H1 (cell line): ENCODE results near the gene ZNF672. TPM values are rescaled to one million over a fixed set of nuclear protein-coding genes. Genes with fewer than 3 reads are reported as not detected.

Source experiments
- CTCF ChIA-PET: fragments of 300-600 bp; sonication (Branson Sonifier 250); formaldehyde crosslinking; loops from one replicate; lab custom pipeline; 2021; ENCODE audit not compliant: partially characterized antibody; lab: Charles Lee
- POLR2A ChIA-PET: fragments of 300-600 bp; sonication (Branson Sonifier 250); formaldehyde crosslinking; loops from one replicate; lab custom pipeline; 2021; ENCODE audit warnings: inconsistent platforms; ENCODE audit not compliant: partially characterized antibody; lab: Charles Lee
- DNase-seq, 2 experiments: peaks; one replicate each; pipeline versions ENCODE4 v3.0.0 to v3.0.0-alpha.2; 2010 to 2022; ENCODE audit warnings: low spot score in 2 of 2, low read depth in 1 of 2, mixed read lengths in 1 of 2
- FAIRE-seq: peaks from 2 replicates; lab custom pipeline; 2011; peaks lifted over from hg19 to GRCh38; lab: Jason Lieb, UNC
- H2AFZ ChIP-seq: 2 replicates; pipeline ENCODE4 v1.8.1; 2012; ENCODE audit warnings: low read length, inconsistent platforms
- H2AK5ac ChIP-seq: 2 replicates; pipeline ENCODE4 v1.6.1; 2013; ENCODE audit warnings: low read depth, low read length
- H2BK120ac ChIP-seq: replicated peaks from 2 replicates; pipeline ENCODE3; 2013; ENCODE audit warnings: low read depth, low read length, inconsistent platforms
- H2BK12ac ChIP-seq: 2 replicates; pipeline ENCODE4 v1.6.1; 2013; ENCODE audit warnings: low read depth, low read length
- H2BK15ac ChIP-seq: 2 replicates; pipeline ENCODE4 v1.6.1; 2013; ENCODE audit warnings: low read length
- H2BK20ac ChIP-seq: 2 replicates; pipeline ENCODE4 v1.6.1; 2013; ENCODE audit warnings: low read length
- H2BK5ac ChIP-seq: 2 replicates; pipeline ENCODE4 v1.6.1; 2013; ENCODE audit warnings: low read depth, low read length
- H3K14ac ChIP-seq: 2 replicates; pipeline ENCODE4 v1.6.1; 2013; ENCODE audit warnings: inconsistent platforms; ENCODE audit not compliant: insufficient read length
- H3K18ac ChIP-seq: 2 replicates; pipeline ENCODE4 v1.6.1; 2013; ENCODE audit warnings: low read length; ENCODE audit errors: extremely low read depth
- H3K23ac ChIP-seq: 2 replicates; pipeline ENCODE4 v1.6.1; 2013; ENCODE audit warnings: inconsistent platforms; ENCODE audit not compliant: insufficient read length
- H3K23me2 ChIP-seq: 2 replicates; pipeline ENCODE4 v1.6.1; 2013; ENCODE audit warnings: low read depth, low read length
- H3K27ac ChIP-seq: 2 replicates; pipeline ENCODE4 v1.6.1; 2011; ENCODE audit warnings: low read depth, low read length, inconsistent platforms
- H3K27me3 ChIP-seq, 4 experiments: replicated peaks in 1 of 4; 1 replicate in 1 of 4; 2 replicates in 3 of 4; pipeline versions ENCODE4 v1.6.1 to v1.8.1; 2011 to 2013; ENCODE audit warnings: low read length in 3 of 4, mild to moderate bottlenecking in 3 of 4, inconsistent platforms in 2 of 4, mixed read lengths in 2 of 4, moderate library complexity in 1 of 4; ENCODE audit not compliant: control insufficient read depth in 3 of 4, insufficient read depth in 3 of 4; ENCODE audit errors: extremely low read depth in 1 of 4
- H3K36me3 ChIP-seq, 4 experiments: 2 replicates each; pipeline versions ENCODE4 v1.6.1 to v1.8.1; 2011 to 2013; ENCODE audit warnings: mild to moderate bottlenecking in 4 of 4, low read length in 3 of 4, moderate library complexity in 2 of 4, control low read depth in 1 of 4, inconsistent platforms in 1 of 4; ENCODE audit not compliant: insufficient read depth in 4 of 4, control insufficient read depth in 2 of 4
- H3K4ac ChIP-seq: replicated peaks from 2 replicates; pipeline ENCODE3; 2013; ENCODE audit warnings: low read length, low read depth, mixed read lengths, inconsistent platforms; ENCODE audit not compliant: insufficient read length
- H3K4me1 ChIP-seq, 4 experiments: replicated peaks in 1 of 4; 1 replicate in 1 of 4; 2 replicates in 3 of 4; pipeline versions ENCODE4 v1.6.1 to v1.8.1; 2011 to 2013; ENCODE audit warnings: low read length in 3 of 4, inconsistent platforms in 2 of 4, mixed read lengths in 1 of 4; ENCODE audit not compliant: insufficient read depth in 4 of 4, control insufficient read depth in 3 of 4
- H3K4me2 ChIP-seq, 2 experiments: 2 replicates each; pipeline versions ENCODE4 v1.6.1 to v1.8.1; 2011 to 2013; ENCODE audit warnings: low read depth in 2 of 2, low read length in 2 of 2, control low read depth in 1 of 2, inconsistent platforms in 1 of 2, mild to moderate bottlenecking in 1 of 2; ENCODE audit not compliant: insufficient read depth in 1 of 2
- H3K4me3 ChIP-seq, 4 experiments: fragments of 200-600, 300-600 bp in 1 of 4; sonication (generic), shearing (Covaris generic), sonication (Bioruptor Twin) in 1 of 4; 2 replicates each; pipeline versions ENCODE4 v1.5.1 to v1.8.1; 2011 to 2016; ENCODE audit warnings: low read length in 4 of 4, low read depth in 3 of 4, control low read depth in 2 of 4, inconsistent platforms in 2 of 4, mild to moderate bottlenecking in 2 of 4, mixed read lengths in 1 of 4, moderate library complexity in 1 of 4; ENCODE audit not compliant: insufficient read depth in 2 of 4; ENCODE audit errors: extremely low read depth in 1 of 4
- H3K56ac ChIP-seq: replicated peaks from 2 replicates; pipeline ENCODE3; 2013; ENCODE audit warnings: low read depth, mild to moderate bottlenecking, mixed read lengths, low read length, inconsistent platforms; ENCODE audit not compliant: insufficient read length
- H3K79me1 ChIP-seq: 2 replicates; pipeline ENCODE4 v1.6.1; 2013; ENCODE audit warnings: low read depth, low read length, control low read depth
- H3K79me2 ChIP-seq, 2 experiments: 2 replicates each; pipeline versions ENCODE4 v1.6.1 to v1.8.1; 2012 to 2013; ENCODE audit warnings: low read length in 2 of 2, mild to moderate bottlenecking in 2 of 2, inconsistent platforms in 1 of 2; ENCODE audit not compliant: insufficient read depth in 2 of 2, control insufficient read depth in 1 of 2
- H3K9ac ChIP-seq, 4 experiments: replicated peaks in 1 of 4; 1 replicate in 1 of 4; 2 replicates in 3 of 4; pipeline versions ENCODE4 v1.6.1 to v1.8.1; 2011 to 2013; ENCODE audit warnings: low read depth in 3 of 4, low read length in 3 of 4, control low read depth in 2 of 4, mild to moderate bottlenecking in 2 of 4, moderate library complexity in 2 of 4, inconsistent platforms in 1 of 4; ENCODE audit errors: extremely low read depth in 1 of 4
- H3K9me3 ChIP-seq, 2 experiments: 2 replicates each; pipeline versions ENCODE4 v1.6.1 to v1.8.1; 2012 to 2013; ENCODE audit warnings: mild to moderate bottlenecking in 2 of 2, moderate library complexity in 2 of 2, control low read depth in 1 of 2, inconsistent platforms in 1 of 2, low read depth in 1 of 2, low read length in 1 of 2, mixed read lengths in 1 of 2; ENCODE audit not compliant: insufficient read depth in 2 of 2
- H4K20me1 ChIP-seq, 2 experiments: replicated peaks in 1 of 2; 2 replicates each; pipeline versions ENCODE3 to v1.8.1; 2011 to 2013; ENCODE audit warnings: inconsistent platforms in 2 of 2, low read length in 2 of 2, mild to moderate bottlenecking in 1 of 2; ENCODE audit not compliant: insufficient read depth in 2 of 2, control insufficient read depth in 1 of 2
- H4K5ac ChIP-seq: 2 replicates; pipeline ENCODE4 v1.6.1; 2013; ENCODE audit warnings: low read length, low read depth, mixed read lengths, inconsistent platforms; ENCODE audit not compliant: insufficient read length
- H4K8ac ChIP-seq: 2 replicates; pipeline ENCODE4 v1.8.0; 2013; ENCODE audit warnings: mild to moderate bottlenecking, moderate library complexity, low read length, inconsistent platforms; ENCODE audit not compliant: insufficient read depth; ENCODE audit errors: extremely low read depth
- H4K91ac ChIP-seq: replicated peaks from 2 replicates; pipeline ENCODE3; 2013; ENCODE audit warnings: low read length, mixed read lengths, inconsistent platforms; ENCODE audit not compliant: insufficient read length
- EZH2 ChIP-seq: fragments of 200-600 bp; sonication (generic); IDR thresholded peaks from 2 replicates; pipeline ENCODE4 v1.7.1; 2012; ENCODE audit warnings: low read depth, mild to moderate bottlenecking, moderate library complexity, low read length, inconsistent platforms; ENCODE audit not compliant: severe bottlenecking
- KDM4A ChIP-seq: IDR thresholded peaks from one replicate; pipeline ENCODE4 v1.7.1; 2012; ENCODE audit warnings: low read depth, mild to moderate bottlenecking, moderate library complexity, low read length, inconsistent platforms; ENCODE audit not compliant: severe bottlenecking
- MAFK ChIP-seq: IDR thresholded peaks from 2 replicates; pipeline ENCODE4 v1.6.1; 2012; ENCODE audit warnings: low read depth, mild to moderate bottlenecking, improper control_type of control experiment, low read length
- NRF1 ChIP-seq: IDR thresholded peaks from 2 replicates; pipeline ENCODE4 v1.6.1; 2011; ENCODE audit warnings: mild to moderate bottlenecking, low read depth, low read length, improper control_type of control experiment
- RXRA ChIP-seq: IDR thresholded peaks from 2 replicates; pipeline ENCODE4 v1.6.1; 2011; ENCODE audit warnings: low read depth, mild to moderate bottlenecking, low read length, moderate library complexity; ENCODE audit not compliant: insufficient read depth
- WGBS, 2 experiments: shearing (Covaris generic) in 1 of 2; methylation state at CpG; one replicate each; pipeline versions ENCODE4 v1.1.6 to v1.1.7; 2013 to 2015; ENCODE audit warnings: low lambda C conversion rate in 2 of 2, mixed read lengths in 2 of 2, inconsistent platforms in 1 of 2, low coverage in 1 of 2, missing lambda C conversion rate in 1 of 2; ENCODE audit not compliant: insufficient replicate concordance in 2 of 2, insufficient coverage in 1 of 2, insufficient read length in 1 of 2; ENCODE audit errors: extremely low coverage in 1 of 2, missing lambda C conversion rate in 1 of 2; 5-methylcytosine and 5-hydroxymethylcytosine counted together
- polyA plus RNA-seq, 7 experiments: library from polyadenylated mRNA; depleted of rRNA in 3 of 7; stranded (reverse) in 5 of 7; unstranded in 2 of 7; fragments of >200 nt in 5 of 7; fragments of 200-250 nt in 2 of 7; gene quantifications; 1 replicate in 5 of 7; 2 replicates in 1 of 7; 4 replicates in 1 of 7; pipeline versions ENCODE4 v1.2.1 to v1.2.3, GENCODE V29; 2011 to 2013; ENCODE audit warnings: missing spikeins in 2 of 7, mixed read lengths in 2 of 7
- total RNA-seq: library from RNA; stranded (reverse); fragmentation: NEBNext Ultra II Directional; extraction: Animal tissue kit (Norgen Biotek cat#: 25700); gene quantifications from 2 replicates; pipeline ENCODE4 v1.2.1, GENCODE V29; 2021

The ZNF672 gene
- total and polyA plus RNA-seq, 2 of the 8 experiments (the other 6 are each of a cell fraction or from before 2014, with no cell fraction given), result 30.7 to 40.4 TPM

- Histone ChIP-seq H2BK20ac (no peak overlapping the region), H3K56ac (no peak overlapping the region), H3K36me3 (peaks cover 13 to 27% (median 23%) of the 10 kb centered on the region in 4 experiments), H4K20me1 (peaks cover 0 to 4% of the 10 kb centered on the region in 2 experiments), H2BK15ac (no peak overlapping the region), H3K14ac (no peak overlapping the region), H3K23me2 (no peaks in the 10 kb centered on the region), H3K4me3 (no peak overlapping the region), H2BK120ac (no peak overlapping the region), H4K5ac (no peak overlapping the region), H4K8ac (no peak overlapping the region), H3K4me1 (peaks cover 0 to 5% (median 2%) of the 10 kb centered on the region in 4 experiments; a peak in 4 of 7 replicates), H3K27me3 (no peaks in the 10 kb centered on the region), H2AK5ac (no peak overlapping the region), H2BK5ac (no peak overlapping the region), H2AFZ (no peak overlapping the region), H3K23ac (no peak overlapping the region), H3K79me2 (peaks cover 0 to 10% of the 10 kb centered on the region in 2 experiments; a peak in 2 of 4 replicates), H4K91ac (no peak overlapping the region), H3K18ac (no peak overlapping the region), H3K27ac (no peak overlapping the region), H3K79me1 (peaks cover 9% of the 10 kb centered on the region; the same call in 1 of the 2 replicates), H2BK12ac (no peak overlapping the region), H3K4me2 (no peak overlapping the region), H3K9ac (no peak overlapping the region), H3K9me3 (no peaks in the 10 kb centered on the region), H3K4ac (no peak overlapping the region)
- ChIA-PET POLR2A (no interaction called here), CTCF (no interaction called here)
- WGBS, 2 experiments, result 92% methylated on average over 16 of the region's 16 CpGs; no CpG with 5 or more reads in 1 of the 2 experiments
- FAIRE-seq (no peak), DNase-seq (no peak)
- TF ChIP-seq NRF1 (no peak), EZH2 (no peak), MAFK (no peak), RXRA (no peak), KDM4A (no peak)
Measured at GRCh38 chr1:248814351-248814750, 23.7 kb upstream of the ZNF672 start.
